Astrocyte of the cerebellum (primary cell): ENCODE data around the gene KAT2A.

Experiments used
- DNase-seq: peaks from one replicate; pipeline ENCODE4 v3.0.0-alpha.2; 2011; ENCODE audit warnings: low read depth
- H3K4me3 ChIP-seq: 2 replicates; pipeline ENCODE4 v1.5.1; 2011; ENCODE audit warnings: mild to moderate bottlenecking, low read depth, low read length, moderate library complexity
- CTCF ChIP-seq: IDR thresholded peaks from 2 replicates; pipeline ENCODE4 v1.5.1; 2012; ENCODE audit warnings: low read length, low read depth, moderate library complexity, mild to moderate bottlenecking; ENCODE audit errors: missing control alignments
- in situ Hi-C: cut with HindIII; loops from 2 replicates; pipeline ENCODE4 v1.10.0; 2017; ENCODE audit warnings: low sequenced_read_pairs

KAT2A gene

GRCh38 chr17:42087736-42088705, 33.1 kb downstream of the KAT2A start:
- H3K4me3 ChIP-seq = no peak overlapping the region
- in situ Hi-C loops = no loop called here
- DNase-seq = no peak
- no peak for TF ChIP-seq CTCF

DNA sequence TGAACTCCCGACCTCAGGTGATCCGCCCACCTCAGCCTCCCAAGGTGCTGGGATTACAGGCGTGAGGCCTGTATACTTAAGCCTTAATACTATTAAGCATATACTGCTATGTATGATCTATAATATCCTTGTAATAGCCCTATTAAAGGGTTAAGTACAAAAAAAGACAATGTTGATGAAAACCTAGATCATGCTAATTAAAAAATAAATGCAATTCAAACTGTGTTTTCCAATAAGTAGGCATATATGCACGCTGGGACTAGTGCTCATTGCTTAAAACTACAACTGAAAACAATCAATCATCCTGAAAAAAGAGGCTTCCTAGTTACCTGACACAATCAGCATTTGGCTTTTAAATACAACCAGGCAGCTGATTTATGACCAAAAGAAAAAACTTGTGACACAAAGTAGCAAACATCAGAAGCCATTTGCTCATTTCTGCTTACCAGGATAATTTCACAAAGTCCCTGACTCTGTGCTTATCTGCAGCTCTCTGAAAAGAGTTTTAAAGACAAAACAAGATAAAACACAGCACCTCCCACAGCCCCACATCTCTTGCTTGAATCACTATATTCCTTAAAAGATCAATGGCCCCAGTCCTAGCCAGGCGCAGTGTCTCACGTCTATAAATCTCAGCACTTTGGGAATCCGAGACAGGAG, 34.0 kb downstream of the KAT2A start:
- no peak for DNase-seq
- H3K4me3 ChIP-seq = no peak overlapping the region
- no peak for TF ChIP-seq CTCF
- in situ Hi-C loops = no loop called here

GRCh38 chr17:42081516-42082129, 39.5 kb downstream of the KAT2A start:
- in situ Hi-C loops = loop anchor here (5.0 kb wide), 1 partner anchor 54 kb away; no protein-coding TSS in a partner anchor
- TF ChIP-seq CTCF = no peak
- no peak for DNase-seq
- no peak overlapping the region for H3K4me3 ChIP-seq

DNA sequence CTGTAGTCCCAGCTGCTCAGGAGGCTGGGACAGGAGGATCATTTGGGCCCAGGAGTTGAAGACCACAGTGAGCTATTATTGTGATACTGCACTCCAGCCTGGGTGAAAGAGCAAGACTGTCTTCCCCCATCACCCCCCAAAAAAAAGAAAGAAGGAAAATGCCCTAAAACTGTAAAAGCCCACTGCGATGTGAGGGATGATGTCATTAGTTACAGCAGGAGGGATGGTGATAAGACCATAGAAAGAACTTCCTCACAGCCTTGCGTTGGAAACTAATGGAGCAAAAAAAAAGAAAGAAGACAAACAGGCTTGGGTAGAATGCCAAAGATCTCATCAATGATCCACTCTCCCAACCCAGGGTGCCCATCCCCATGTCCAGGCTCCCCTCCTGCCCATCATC, 41.6 kb downstream of the KAT2A start:
- DNase-seq = no peak
- in situ Hi-C loops = no loop called here
- no peak overlapping the region for H3K4me3 ChIP-seq
- TF ChIP-seq CTCF = no peak

- no peak overlapping the region for H3K4me3 ChIP-seq
- TF ChIP-seq CTCF = no peak
- DNase-seq = no peak
- in situ Hi-C loops = no loop called here
Measured at GRCh38 chr17:42078396-42079043, 42.6 kb downstream of the KAT2A start.

DNA sequence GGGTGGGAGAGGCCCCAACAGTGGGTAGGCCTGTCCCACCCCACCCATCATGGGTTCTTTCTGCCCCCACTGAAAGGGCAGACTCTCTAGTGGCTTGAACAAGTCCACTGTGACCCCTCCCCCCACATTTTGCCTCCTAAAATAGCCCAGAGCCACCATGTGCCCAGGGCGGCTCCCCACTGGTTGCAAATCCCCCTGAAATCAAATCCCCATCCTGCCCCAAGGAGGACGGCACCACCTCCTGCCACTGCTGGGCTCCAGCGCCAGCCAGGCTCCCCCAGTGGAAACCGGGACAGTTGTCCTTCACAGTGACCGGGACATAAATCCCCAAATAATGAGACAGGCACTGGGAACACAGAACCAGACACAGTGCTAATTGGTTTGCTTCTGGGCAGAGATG, 43.4 kb downstream of the KAT2A start:
- in situ Hi-C loops = no loop called here
- TF ChIP-seq CTCF = no peak

More for the DNA sequence above, 43.4 kb downstream of the KAT2A start:
- H3K4me3 ChIP-seq = no peak overlapping the region
- no peak for DNase-seq
